HTR-8/SVneo (cell line): ENCODE data around the gene AIG1.
"Not testable (repeated sequence)": the region's sequence is repeated elsewhere in the genome, so short reads cannot be mapped to it uniquely, and the experiment has no call there.

Experiments used
- DNase-seq: peaks from one replicate; pipeline ENCODE4 v3.0.0; 2011; ENCODE audit warnings: low spot score, mixed read lengths; ENCODE audit not compliant: insufficient read length
- FAIRE-seq: peaks from 2 replicates; lab custom pipeline; 2011; peaks lifted over from hg19 to GRCh38; lab: Jason Lieb, UNC

AIG1 gene

GRCh38 chr6:143215771-143216170 lies 155.1 kb downstream of the AIG1 start:
- no peak for DNase-seq
- FAIRE-seq: no peak

- no peak for FAIRE-seq
- no peak for DNase-seq
Observed at GRCh38 chr6:143218233-143218632, 157.5 kb downstream of the AIG1 start.

GRCh38 chr6:143221698-143222097 lies 161.0 kb downstream of the AIG1 start:
- FAIRE-seq: no peak
- no peak for DNase-seq

GRCh38 chr6:143222310-143222709 lies 161.6 kb downstream of the AIG1 start:
- FAIRE-seq (no peak), DNase-seq (no peak)

- FAIRE-seq: no peak
Observed at GRCh38 chr6:143222801-143223231, 162.1 kb downstream of the AIG1 start.

GRCh38 chr6:143223895-143224294 lies 163.2 kb downstream of the AIG1 start:
- DNase-seq (no peak), FAIRE-seq (no peak)

More at GRCh38 chr6:143222801-143223231, 162.1 kb downstream of the AIG1 start:
- no peak for DNase-seq

- no peak for FAIRE-seq
Observed at GRCh38 chr6:143224516-143224915, 163.8 kb downstream of the AIG1 start.

GRCh38 chr6:143225929-143226328 lies 165.2 kb downstream of the AIG1 start:
- DNase-seq: no peak
- FAIRE-seq: no peak

More at GRCh38 chr6:143224516-143224915, 163.8 kb downstream of the AIG1 start:
- no peak for DNase-seq

- DNase-seq (no peak), FAIRE-seq (no peak)
Observed at GRCh38 chr6:143227675-143228074, 167.0 kb downstream of the AIG1 start.

GRCh38 chr6:143229400-143229799 lies 168.7 kb downstream of the AIG1 start:
- no peak for FAIRE-seq
- DNase-seq: no peak

- DNase-seq: peak; percentile 27
- FAIRE-seq: no peak
Observed at GRCh38 chr6:143232849-143233248, 172.2 kb downstream of the AIG1 start.

- DNase-seq: no peak
- FAIRE-seq: no peak
Observed at GRCh38 chr6:143233554-143234285, 173.0 kb downstream of the AIG1 start.

- no peak for DNase-seq
Observed at GRCh38 chr6:143234734-143235133, 174.0 kb downstream of the AIG1 start.

GRCh38 chr6:143236151-143236798 lies 175.6 kb downstream of the AIG1 start:
- DNase-seq: no peak
- no peak for FAIRE-seq

More at GRCh38 chr6:143234734-143235133, 174.0 kb downstream of the AIG1 start:
- no peak for FAIRE-seq

GRCh38 chr6:143238306-143238705 lies 177.6 kb downstream of the AIG1 start:
- no peak for FAIRE-seq
- no peak for DNase-seq

- FAIRE-seq: no peak
- DNase-seq: no peak
Observed at GRCh38 chr6:143241111-143241510, 180.4 kb downstream of the AIG1 start.

GRCh38 chr6:143241911-143242310 lies 181.2 kb downstream of the AIG1 start:
- no peak for FAIRE-seq
- DNase-seq: no peak

GRCh38 chr6:143243786-143244185 lies 183.1 kb downstream of the AIG1 start:
- FAIRE-seq: no peak

GRCh38 chr6:143245656-143246055 lies 185.0 kb downstream of the AIG1 start:
- DNase-seq (no peak), FAIRE-seq (no peak)

More at GRCh38 chr6:143243786-143244185, 183.1 kb downstream of the AIG1 start:
- no peak for DNase-seq

GRCh38 chr6:143246166-143246775 lies 185.6 kb downstream of the AIG1 start:
- DNase-seq, FAIRE-seq: not testable (repeated sequence)

GRCh38 chr6:143247586-143247985 lies 186.9 kb downstream of the AIG1 start:
- FAIRE-seq (no peak), DNase-seq (no peak)
